Retina (tissue), 1 donor: ENCODE measurements around the gene HOXC4.

Experiments
- DNase-seq: peaks from one replicate; pipeline ENCODE4 v3.0.0-alpha.2; 2016

Gene HOXC4

DNA sequence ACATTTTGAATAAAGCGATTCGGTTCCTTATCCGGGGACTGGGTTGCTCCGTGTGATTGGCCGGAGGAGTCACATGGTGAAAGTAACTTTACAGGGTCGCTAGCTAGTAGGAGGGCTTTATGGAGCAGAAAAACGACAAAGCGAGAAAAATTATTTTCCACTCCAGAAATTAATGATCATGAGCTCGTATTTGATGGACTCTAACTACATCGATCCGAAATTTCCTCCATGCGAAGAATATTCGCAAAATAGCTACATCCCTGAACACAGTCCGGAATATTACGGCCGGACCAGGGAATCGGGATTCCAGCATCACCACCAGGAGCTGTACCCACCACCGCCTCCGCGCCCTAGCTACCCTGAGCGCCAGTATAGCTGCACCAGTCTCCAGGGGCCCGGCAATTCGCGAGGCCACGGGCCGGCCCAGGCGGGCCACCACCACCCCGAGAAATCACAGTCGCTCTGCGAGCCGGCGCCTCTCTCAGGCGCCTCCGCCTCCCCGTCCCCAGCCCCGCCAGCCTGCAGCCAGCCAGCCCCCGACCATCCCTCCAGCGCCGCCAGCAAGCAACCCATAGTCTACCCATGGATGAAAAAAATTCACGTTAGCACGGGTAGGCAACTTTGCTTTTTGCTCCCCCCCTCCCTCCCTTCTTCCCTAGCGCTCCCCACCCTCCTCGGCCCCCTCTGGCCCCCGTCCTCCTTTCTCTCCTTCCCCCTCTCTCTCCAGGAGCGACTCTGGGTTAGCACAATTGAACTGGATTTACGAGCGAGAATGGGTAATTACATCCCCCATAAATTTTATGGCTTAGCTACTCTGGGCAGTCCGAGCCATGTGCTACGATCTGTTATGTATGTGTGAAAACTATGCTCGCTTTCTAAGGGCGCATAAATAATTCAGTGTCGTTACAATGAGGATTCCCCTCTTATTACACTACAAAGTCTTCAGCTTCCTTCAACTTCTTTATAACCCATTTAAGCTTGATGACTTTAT lies at the start of gene HOXC4:
Gene HOXC4 (plus strand): TSS at position 85 of the 991 bp plus-strand sequence. CDS start 88 bp downstream, at position 173.
- DNase-seq = peak; percentile 61

DNA sequence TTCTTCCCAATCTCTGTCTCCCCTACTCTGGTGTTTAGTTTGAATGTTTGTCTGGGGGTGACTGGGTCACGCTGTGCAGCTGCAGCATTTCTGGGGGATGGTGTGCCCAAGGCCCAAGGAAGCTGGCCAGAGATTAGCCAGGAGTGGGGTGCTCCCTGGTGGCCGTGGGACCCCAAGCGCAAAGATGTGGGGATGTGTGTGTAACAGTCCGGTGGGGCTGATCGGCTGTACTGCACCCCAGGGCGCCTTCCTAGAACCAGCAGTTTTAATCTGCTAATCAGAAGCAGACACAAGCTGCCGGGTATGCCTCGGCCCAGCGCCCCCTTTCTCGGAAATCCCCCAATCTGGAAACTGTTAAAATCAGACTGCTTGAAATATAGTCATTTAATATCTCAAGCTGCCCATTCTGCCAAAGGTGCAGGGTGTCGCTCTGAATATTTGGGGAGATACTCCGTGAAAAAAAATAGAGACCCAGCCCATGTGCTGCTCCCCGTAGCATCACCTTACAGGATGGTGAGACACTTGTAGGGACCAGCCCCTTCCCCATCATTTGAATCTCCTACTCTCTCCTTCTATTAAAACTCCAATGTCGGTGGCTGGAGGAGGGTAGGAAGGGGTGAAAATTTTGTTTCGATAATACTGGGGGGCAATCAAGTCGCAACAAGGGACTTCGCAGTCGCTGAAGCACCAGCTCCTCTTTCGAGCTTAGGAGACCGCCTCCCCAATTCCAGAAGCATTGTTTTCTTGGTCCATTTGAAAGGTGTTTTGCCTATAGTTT lies 49.4 kb upstream of the HOXC4 start:
- DNase-seq = no peak

GRCh38 chr12:54004841-54005530 lies 48.6 kb upstream of the HOXC4 start:
- no peak for DNase-seq

- no peak for DNase-seq
These were observed 48.1 kb upstream of the HOXC4 start for GRCh38 chr12:54005531-54005852.

DNA sequence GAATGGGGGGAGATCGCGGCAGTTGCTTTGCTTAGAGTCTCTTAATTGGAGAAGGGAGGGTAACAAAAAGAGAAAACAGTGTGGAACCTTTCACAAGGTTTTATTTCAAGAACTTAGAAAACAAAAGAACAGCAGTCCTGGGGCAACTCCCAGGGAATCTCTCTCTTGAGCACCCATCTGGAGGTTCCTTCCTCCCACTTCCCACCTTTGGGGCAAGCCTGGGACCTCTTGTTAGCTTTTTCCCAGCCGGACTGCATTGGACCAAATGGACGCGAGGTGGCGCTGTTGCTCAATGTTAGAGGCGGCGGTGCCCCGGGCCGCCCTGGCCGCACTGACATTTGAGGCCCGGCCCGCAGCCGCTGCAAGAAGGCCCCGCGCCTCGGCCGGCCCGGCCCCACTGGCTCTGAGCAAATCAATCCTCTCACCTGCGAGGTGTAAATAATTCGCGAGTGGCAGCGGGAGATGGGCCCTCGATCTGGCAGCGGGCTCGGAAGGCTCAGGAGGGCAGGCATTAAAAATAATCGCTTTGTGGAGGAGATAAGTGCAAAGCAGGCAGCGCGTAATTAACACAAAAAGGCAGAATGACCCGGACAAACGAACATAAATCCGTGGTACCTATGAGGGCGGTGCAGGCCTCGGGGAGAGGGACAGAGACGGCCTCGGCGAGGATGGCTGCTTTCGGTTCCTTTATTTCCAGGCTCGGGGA lies 47.6 kb upstream of the HOXC4 start:
- DNase-seq = peak; percentile 94

- DNase-seq = no peak
These were observed 46.9 kb upstream of the HOXC4 start for GRCh38 chr12:54006559-54007220.

DNA sequence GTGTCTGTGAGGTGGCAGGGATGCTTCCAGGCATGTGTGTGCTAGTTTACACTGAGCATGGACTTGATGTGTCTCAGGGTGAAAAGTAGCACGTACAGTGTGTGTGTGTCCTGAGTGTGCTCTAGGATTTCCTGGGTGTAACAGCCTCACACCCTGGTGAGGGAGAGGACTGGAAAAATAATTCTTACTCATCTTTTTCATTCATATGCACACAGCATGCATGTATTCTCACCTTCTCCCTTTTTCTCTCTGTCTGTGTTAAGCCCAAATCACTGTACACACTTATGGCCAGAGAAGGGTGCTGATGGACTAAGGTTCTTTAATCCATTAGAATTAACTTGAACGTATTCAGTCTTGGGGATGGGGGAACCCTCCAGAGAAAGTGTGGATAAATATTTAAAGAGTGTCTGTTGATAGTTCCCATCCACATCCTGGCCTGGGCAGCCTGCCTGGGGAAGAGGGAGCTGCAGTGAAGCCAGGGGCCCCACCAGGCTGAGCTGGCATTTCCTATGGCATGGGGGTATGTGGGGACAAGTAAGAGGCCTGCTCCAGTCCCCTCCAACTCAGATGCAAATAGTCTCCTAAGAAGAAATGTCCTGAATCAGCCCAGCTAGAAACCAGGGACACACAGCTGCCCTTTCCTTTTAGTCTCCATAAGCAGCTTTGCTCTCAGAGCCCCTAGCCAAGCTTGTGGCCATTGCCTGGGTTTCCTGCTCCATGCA lies 45.9 kb upstream of the HOXC4 start:
- no peak for DNase-seq

DNA sequence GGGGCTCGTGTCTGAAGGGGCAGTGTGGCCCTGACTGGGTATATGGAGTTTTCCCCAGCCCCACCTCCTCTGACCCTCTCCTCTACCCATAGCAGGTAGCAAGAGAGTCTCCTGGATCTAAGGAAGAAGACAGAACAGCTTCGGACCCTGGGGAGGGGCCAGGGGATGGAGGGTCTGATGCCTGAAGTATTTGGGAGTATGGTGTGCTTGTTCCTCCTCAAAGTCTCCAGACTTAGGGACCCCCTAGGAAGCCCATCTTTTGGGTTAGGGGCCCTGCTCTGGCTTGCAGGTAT lies 45.4 kb upstream of the HOXC4 start:
- DNase-seq = no peak

- no peak for DNase-seq
These were observed 44.2 kb upstream of the HOXC4 start for GRCh38 chr12:54009171-54010052.

DNA sequence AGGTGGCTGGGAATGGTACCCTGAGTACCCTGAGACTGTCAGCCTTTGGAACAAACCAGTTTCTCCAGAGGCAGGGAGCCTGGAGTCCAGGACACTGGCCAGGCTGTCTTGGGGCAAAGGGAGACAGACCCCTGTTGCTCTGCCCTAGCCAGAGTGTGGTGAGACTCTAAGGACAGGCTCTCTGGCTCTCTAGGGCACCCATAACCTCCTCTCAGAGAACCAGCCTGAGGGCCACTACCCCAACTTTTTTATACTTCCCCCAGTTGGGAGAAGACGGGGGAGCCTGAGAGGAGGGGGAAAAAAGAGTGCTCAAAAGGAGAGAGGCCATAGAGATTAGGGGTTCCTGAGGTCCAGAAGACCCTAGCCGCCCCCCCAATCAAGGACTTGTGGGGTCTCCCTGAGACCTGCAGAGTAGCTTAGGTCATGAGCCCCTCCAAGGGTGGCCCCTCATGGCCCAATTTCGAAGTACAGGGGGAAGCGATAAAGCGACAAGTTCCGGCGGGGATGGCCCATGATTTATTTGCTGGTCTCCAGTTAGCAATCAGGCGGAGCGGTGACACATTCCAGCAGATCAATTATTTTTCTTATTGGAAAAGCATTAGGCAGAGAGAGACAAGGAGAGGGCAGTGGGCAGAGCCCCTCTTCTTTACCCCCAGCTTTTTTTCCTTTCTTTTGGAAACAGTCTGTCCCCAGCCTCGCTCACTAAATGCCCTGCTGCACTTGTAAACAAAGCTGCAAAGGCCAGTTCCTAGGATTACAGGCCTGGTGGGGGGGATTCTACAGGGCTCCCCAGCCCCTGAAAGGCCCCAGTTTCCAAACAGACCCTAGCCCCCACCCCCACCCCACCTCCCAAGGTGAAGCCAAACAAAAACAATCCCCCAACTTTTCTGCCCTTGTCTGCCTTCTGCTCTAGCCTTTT lies 43.3 kb upstream of the HOXC4 start:
- no peak for DNase-seq

DNA sequence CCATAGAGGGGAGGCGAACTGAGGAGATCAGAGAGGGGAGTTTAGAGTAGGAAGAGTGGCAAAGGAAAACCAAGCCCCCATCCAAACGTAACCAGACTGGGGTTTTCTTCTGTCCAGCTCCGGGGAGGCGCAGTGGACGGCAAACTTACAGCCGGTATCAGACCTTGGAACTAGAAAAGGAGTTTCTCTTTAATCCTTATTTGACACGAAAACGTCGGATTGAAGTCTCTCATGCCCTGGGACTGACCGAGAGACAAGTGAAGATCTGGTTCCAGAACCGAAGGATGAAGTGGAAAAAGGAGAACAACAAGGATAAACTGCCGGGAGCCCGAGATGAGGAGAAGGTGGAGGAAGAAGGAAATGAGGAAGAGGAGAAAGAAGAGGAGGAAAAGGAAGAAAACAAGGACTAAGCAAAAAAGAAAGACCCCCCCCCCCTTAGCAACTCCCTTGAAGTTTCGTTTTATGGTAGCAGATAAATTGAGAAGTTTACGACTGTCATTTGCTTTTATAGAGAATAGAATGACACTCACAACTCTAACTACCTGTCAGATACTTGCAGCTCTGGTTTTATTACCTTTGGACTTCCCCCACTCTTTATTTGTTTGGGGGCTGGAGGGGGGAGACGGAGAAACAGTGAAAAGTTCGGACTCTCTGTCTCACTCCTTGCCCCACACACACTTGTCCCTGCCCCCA lies 42.5 kb upstream of the HOXC4 start:
- DNase-seq = no peak

- no peak for DNase-seq
These were observed 41.7 kb upstream of the HOXC4 start for GRCh38 chr12:54011665-54012532.

DNA sequence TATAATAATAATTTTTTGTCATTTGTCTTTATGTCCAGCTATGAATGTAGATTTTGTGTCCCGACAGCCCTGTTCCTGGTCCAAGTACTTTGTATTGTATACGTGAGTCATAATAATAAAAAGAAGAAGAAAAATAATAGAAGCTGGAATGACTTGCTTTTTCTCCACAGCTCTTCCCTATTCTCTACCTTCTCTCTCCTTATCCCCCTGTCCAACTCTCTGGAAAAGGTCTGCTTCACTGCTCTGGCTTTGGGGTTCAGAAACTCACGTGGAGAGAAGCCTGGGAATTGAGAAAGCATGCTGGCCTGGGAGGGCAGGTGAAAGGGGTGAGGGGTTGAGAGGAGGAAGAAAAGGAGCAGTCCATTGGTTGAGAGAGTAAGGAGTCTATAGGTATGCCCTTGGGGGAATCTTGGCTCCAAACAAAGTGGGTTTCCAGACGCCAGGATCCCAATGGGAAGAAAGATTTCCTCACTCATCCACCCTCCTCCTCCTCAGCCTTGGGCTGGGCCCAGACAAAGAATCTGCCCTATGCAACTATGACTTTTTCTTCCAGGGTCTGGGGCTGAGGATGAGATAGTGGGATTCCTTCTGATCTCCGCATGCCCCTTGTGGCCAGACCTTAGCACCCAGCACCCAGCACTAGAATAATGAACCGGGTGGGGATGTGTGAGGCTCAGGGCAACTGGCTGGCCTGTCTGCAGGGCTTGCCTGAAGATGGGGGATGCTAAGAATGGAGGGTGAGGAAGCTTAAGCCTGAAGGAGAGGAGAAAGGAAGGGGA lies 40.8 kb upstream of the HOXC4 start:
- DNase-seq = no peak

GRCh38 chr12:54014377-54015017 lies 39.1 kb upstream of the HOXC4 start:
- DNase-seq = no peak

DNA sequence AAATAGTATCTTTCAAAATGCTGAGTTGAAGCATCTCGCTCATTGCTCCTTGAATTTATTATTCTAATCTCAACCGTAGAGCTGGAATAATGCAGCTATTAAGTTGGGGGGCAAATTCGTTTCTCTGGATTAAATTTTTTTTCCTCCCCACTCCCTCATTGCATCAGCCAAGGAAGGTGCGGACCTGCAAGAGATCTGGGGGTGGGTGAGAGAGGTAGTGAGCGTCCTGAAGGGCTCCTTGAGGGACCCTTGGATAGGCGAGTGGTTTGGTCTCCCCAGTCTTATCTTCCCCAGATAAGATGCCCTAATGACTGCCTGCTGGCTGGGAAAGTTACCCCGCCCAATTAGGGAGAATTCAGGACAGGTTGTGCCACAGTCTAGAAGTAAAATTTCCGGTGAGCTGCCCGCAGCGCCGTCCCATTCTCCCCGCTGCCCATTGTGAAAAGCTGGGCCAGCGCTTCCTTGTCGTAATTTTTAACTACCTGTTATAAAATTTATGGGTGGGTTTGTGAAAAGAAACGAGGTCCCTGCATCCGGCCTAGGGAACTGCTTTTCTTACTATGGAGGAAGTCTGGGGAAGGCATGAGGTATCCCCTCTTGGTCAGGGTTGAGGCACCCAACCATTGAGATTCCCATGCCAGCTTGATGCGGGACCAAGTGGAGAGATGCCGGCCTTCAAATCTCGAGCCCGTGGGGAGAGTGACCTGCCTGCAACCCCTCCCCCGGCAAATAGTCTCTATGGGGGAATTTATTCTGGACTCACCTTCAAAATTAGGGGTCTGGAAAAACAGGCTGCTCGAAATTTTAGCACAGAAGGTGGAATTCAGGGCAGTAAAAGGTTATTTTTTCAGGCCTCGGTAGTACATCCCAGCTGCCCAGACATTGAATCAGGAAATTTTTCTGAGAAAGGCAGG lies 38.4 kb upstream of the HOXC4 start:
- DNase-seq = no peak
